ENCODE results near the gene TFB1M.

Gene TFB1M

DNA sequence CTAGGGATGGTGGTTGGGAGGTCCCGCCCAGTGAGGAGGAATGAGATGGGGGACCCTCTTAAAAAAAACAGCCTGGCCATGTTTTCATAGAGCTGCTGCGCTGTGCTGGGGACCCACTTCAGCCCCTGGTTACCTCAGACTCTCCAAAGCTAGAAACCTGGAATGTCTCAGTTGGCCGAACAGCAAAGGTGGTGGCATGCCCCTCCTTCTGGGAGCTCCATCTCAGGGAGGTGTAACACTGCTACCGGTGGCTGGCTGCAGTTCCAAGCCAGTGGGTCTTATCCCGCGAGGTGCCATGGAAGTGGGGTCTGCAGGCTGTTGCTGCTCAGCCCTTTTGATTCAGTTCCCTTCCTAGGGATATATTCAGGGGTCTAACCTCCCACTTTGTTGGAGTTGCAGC, 35.7 kb upstream of the TFB1M start:
- no peaks in the 10 kb centered on the region for H3K79me2 ChIP-seq (ENCODE audit: low read length)
- H3K9ac ChIP-seq (ENCODE audit: low read length) = no peak overlapping the region
- no peaks in the 10 kb centered on the region for H3K9me2 ChIP-seq (replicated peaks; ENCODE audit: insufficient read depth, low read length)
- H3K9me3 ChIP-seq (replicated peaks; ENCODE audit: insufficient read depth, low read length) = no peaks in the 10 kb centered on the region
- no peaks in the 10 kb centered on the region for H3K36me3 ChIP-seq (replicated peaks; ENCODE audit: insufficient read depth, low read length)
- TF ChIP-seq, protein P1, sequence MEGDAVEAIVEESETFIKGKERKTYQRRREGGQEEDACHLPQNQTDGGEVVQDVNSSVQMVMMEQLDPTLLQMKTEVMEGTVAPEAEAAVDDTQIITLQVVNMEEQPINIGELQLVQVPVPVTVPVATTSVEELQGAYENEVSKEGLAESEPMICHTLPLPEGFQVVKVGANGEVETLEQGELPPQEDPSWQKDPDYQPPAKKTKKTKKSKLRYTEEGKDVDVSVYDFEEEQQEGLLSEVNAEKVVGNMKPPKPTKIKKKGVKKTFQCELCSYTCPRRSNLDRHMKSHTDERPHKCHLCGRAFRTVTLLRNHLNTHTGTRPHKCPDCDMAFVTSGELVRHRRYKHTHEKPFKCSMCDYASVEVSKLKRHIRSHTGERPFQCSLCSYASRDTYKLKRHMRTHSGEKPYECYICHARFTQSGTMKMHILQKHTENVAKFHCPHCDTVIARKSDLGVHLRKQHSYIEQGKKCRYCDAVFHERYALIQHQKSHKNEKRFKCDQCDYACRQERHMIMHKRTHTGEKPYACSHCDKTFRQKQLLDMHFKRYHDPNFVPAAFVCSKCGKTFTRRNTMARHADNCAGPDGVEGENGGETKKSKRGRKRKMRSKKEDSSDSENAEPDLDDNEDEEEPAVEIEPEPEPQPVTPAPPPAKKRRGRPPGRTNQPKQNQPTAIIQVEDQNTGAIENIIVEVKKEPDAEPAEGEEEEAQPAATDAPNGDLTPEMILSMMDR (IDR thresholded peaks at IDR 0.05; ENCODE audit: low read length) = no peak
- TF ChIP-seq EZH2 (optimal IDR thresholded peaks at IDR 0.05; ENCODE audit: low read depth, low read length) = no peak
- TF ChIP-seq EZH2phosphoT487 (IDR thresholded peaks at IDR 0.05; ENCODE audit: low read length) = no peak
- H2AFZ ChIP-seq (ENCODE audit: low read length) = no peak overlapping the region
- DNase-seq = no peak
- H3K4me3 ChIP-seq (ENCODE audit: low read length) = no peak overlapping the region
- H3K4me2 ChIP-seq (ENCODE audit: low read depth, low read length) = no peak overlapping the region
- H3K27me3 ChIP-seq (replicated peaks; ENCODE audit: insufficient read depth, low read length) = no peaks in the 10 kb centered on the region
- H3K27ac ChIP-seq (ENCODE audit: low read length) = no peak overlapping the region
- H3F3A ChIP-seq (ENCODE audit: insufficient read depth, low read length) = no peaks in the 10 kb centered on the region
- no peaks in the 10 kb centered on the region for H4K20me1 ChIP-seq (ENCODE audit: insufficient read depth, low read length)
- H3K4me1 ChIP-seq (ENCODE audit: low read length) = 0 out of 2 replicates have a peak, but pooled peaks cover 6% of the 10 kb centered on the region

DNA sequence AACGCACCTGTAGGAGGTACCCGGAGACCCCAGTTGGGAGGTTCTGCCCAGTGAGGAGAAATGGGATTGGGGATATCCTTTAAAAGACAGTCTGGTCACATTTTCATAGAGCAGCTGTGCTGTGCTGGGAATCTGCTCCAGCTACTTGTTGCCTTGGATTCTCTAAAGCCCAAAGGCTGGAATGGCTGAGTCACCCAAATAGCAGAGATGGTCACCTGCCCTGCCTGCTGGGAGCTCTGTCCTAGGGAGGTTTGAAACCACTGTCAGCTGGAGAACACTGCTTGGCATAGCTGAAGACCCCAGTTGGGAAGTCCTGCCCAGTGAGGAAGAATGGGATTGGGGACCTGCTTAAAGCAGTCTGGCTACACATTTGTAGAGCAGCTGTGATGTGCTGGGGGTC, 34.8 kb upstream of the TFB1M start:
- DNase-seq = no peak
- H3K4me1 ChIP-seq (ENCODE audit: low read length) = 0 out of 2 replicates have a peak, but pooled peaks cover 6% of the 10 kb centered on the region
- H3K27ac ChIP-seq (ENCODE audit: low read length) = no peak overlapping the region
- H3K79me2 ChIP-seq (ENCODE audit: low read length) = no peaks in the 10 kb centered on the region
- no peak overlapping the region for H3K4me3 ChIP-seq (ENCODE audit: low read length)
- no peaks in the 10 kb centered on the region for H3K36me3 ChIP-seq (replicated peaks; ENCODE audit: insufficient read depth, low read length)
- no peaks in the 10 kb centered on the region for H3F3A ChIP-seq (ENCODE audit: insufficient read depth, low read length)
- H3K9me2 ChIP-seq (replicated peaks; ENCODE audit: insufficient read depth, low read length) = no peaks in the 10 kb centered on the region
- no peaks in the 10 kb centered on the region for H3K27me3 ChIP-seq (replicated peaks; ENCODE audit: insufficient read depth, low read length)
- no peaks in the 10 kb centered on the region for H3K9me3 ChIP-seq (replicated peaks; ENCODE audit: insufficient read depth, low read length)
- no peak overlapping the region for H2AFZ ChIP-seq (ENCODE audit: low read length)
- H3K4me2 ChIP-seq (ENCODE audit: low read depth, low read length) = no peak overlapping the region
- no peak for TF ChIP-seq EZH2phosphoT487 (IDR thresholded peaks at IDR 0.05; ENCODE audit: low read length)
- no peaks in the 10 kb centered on the region for H4K20me1 ChIP-seq (ENCODE audit: insufficient read depth, low read length)
- no peak overlapping the region for H3K9ac ChIP-seq (ENCODE audit: low read length)

DNA sequence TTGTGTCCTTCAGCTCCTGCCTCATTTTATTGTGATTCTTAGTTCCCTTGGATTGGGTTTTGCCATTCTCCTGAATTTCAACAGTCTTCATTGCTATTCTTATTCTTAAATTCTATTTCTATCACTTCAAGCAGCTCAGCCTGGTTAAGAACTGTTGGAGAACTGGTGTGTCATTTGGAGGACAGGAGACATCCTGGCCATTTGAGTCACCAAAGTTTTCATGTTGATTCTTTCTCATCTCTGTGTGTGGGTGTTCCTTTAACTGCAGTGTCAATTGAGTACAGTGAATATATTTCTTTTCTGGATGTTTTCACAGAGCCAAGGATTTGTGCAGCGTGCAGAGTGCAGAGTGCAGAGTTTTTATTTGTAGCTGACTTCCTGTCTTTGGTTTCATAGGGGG, 33.5 kb upstream of the TFB1M start:
- DNase-seq = no peak
- no peak overlapping the region for H2AFZ ChIP-seq (ENCODE audit: low read length)
- H3K9me3 ChIP-seq (replicated peaks; ENCODE audit: insufficient read depth, low read length) = no peaks in the 10 kb centered on the region
- no peak overlapping the region for H3K4me2 ChIP-seq (ENCODE audit: low read depth, low read length)
- H3K79me2 ChIP-seq (ENCODE audit: low read length) = no peaks in the 10 kb centered on the region
- TF ChIP-seq EZH2phosphoT487 (IDR thresholded peaks at IDR 0.05; ENCODE audit: low read length) (no peak), EZH2 (optimal IDR thresholded peaks at IDR 0.05; ENCODE audit: low read depth, low read length) (no peak)
- TF ChIP-seq, protein P1 (IDR thresholded peaks at IDR 0.05; ENCODE audit: low read length) = no peak
- H4K20me1 ChIP-seq (ENCODE audit: insufficient read depth, low read length) = no peaks in the 10 kb centered on the region
- no peak overlapping the region for H3K9ac ChIP-seq (ENCODE audit: low read length)
- 0 out of 2 replicates have a peak, but pooled peaks cover 5% of the 10 kb centered on the region for H3K4me1 ChIP-seq (ENCODE audit: low read length)
- no peaks in the 10 kb centered on the region for H3F3A ChIP-seq (ENCODE audit: insufficient read depth, low read length)
- H3K36me3 ChIP-seq (replicated peaks; ENCODE audit: insufficient read depth, low read length) = no peaks in the 10 kb centered on the region
- H3K27me3 ChIP-seq (replicated peaks; ENCODE audit: insufficient read depth, low read length) = no peaks in the 10 kb centered on the region
- no peaks in the 10 kb centered on the region for H3K9me2 ChIP-seq (replicated peaks; ENCODE audit: insufficient read depth, low read length)
- no peak overlapping the region for H3K27ac ChIP-seq (ENCODE audit: low read length)
- no peak overlapping the region for H3K4me3 ChIP-seq (ENCODE audit: low read length)

DNA sequence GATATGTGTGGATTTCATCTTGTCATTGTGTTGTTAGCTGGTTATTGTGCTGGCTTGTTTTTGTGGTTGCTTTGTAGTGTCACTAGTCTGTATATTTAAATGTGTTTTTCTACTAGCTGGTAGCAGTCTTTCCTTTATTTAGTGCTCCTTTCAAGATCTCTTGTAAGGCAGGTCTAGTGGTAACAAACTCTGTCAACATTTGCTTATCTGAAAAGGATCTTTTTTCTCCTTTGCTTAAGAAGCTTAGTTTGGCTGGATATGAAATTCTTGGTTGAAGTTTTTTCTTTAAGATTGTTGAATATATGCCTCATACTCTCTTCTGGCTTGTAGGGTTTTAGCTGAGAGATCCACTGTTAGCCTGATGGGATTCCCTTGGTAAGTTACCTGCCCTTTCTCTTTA, 32.7 kb upstream of the TFB1M start:
- Histone ChIP-seq H3K36me3 (replicated peaks; ENCODE audit: insufficient read depth, low read length) (no peaks in the 10 kb centered on the region), H3K4me1 (ENCODE audit: low read length) (no peaks in the 10 kb centered on the region), H3K9me2 (replicated peaks; ENCODE audit: insufficient read depth, low read length) (no peaks in the 10 kb centered on the region), H4K20me1 (ENCODE audit: insufficient read depth, low read length) (no peaks in the 10 kb centered on the region), H3K9ac (ENCODE audit: low read length) (no peak overlapping the region), H3K4me2 (ENCODE audit: low read depth, low read length) (no peak overlapping the region), H3K9me3 (replicated peaks; ENCODE audit: insufficient read depth, low read length) (no peaks in the 10 kb centered on the region), H2AFZ (ENCODE audit: low read length) (no peak overlapping the region), H3K79me2 (ENCODE audit: low read length) (no peaks in the 10 kb centered on the region), H3K27ac (ENCODE audit: low read length) (no peak overlapping the region), H3K27me3 (replicated peaks; ENCODE audit: insufficient read depth, low read length) (no peaks in the 10 kb centered on the region), H3F3A (ENCODE audit: insufficient read depth, low read length) (no peaks in the 10 kb centered on the region), H3K4me3 (ENCODE audit: low read length) (no peak overlapping the region)
- no peak for DNase-seq
- TF ChIP-seq EZH2 (optimal IDR thresholded peaks at IDR 0.05; ENCODE audit: low read depth, low read length) (no peak), EZH2phosphoT487 (IDR thresholded peaks at IDR 0.05; ENCODE audit: low read length) (no peak)
- TF ChIP-seq, protein P1 (IDR thresholded peaks at IDR 0.05; ENCODE audit: low read length) = no peak

All from MM.1S (cell line).